ENCODE data around the gene PLCG2. TPM values are rescaled to one million over a fixed set of nuclear protein-coding genes. Genes with fewer than 3 reads are reported as not detected.

The PLCG2 gene
- total and polyA plus RNA-seq, 8 donors = 5.1 to 48.7 (median 9.4) TPM

- Histone ChIP-seq H3K4me1 (peaks cover 0 to 49% of the 10 kb centered on the region in 2 donors), H3K4me3 (no peak overlapping the region), H3K27ac (no peak overlapping the region), H3K9me3 (no peaks in the 10 kb centered on the region), H3K27me3 (no peaks in the 10 kb centered on the region), H3K36me3 (no peaks in the 10 kb centered on the region)
- no peak for ATAC-seq
- DNase-seq = no peak
- intact Hi-C loops (cut with DNase I) = no loop called here
- TF ChIP-seq CTCF (IDR thresholded peaks at IDR 0.05) = no peak
Observed at GRCh38 chr16:81826523-81826922, 47.4 kb downstream of the PLCG2 start.

- H3K27ac ChIP-seq = peak overlapping the region in 1 of 2 donors; percentile 80
- intact Hi-C loops (cut with DNase I) = no loop called here
Observed at GRCh38 chr16:81830845-81831540, 51.9 kb downstream of the PLCG2 start.

GRCh38 chr16:81831722-81832126 is 52.6 kb downstream of the PLCG2 start:
- peak; percentile 85 for ATAC-seq
- Histone ChIP-seq H3K4me3 (no peak overlapping the region), H3K27ac (peak overlapping the region in 1 of 2 donors; percentile 80), H3K27me3 (no peaks in the 10 kb centered on the region), H3K4me1 (peaks cover 0 to 48% of the 10 kb centered on the region in 2 donors), H3K36me3 (no peaks in the 10 kb centered on the region), H3K9me3 (no peaks in the 10 kb centered on the region)
- peak in 1 of 2 donors; percentile 52 for TF ChIP-seq CTCF (IDR thresholded peaks at IDR 0.05)
- peak in 3 of 4 donors; percentile 13 to 90 (median 89) for DNase-seq
- intact Hi-C loops (cut with DNase I) = no loop called here

More at GRCh38 chr16:81830845-81831540, 51.9 kb downstream of the PLCG2 start:
- ATAC-seq (no peak), DNase-seq (no peak)
- no peak for TF ChIP-seq CTCF (IDR thresholded peaks at IDR 0.05)
- Histone ChIP-seq H3K9me3 (no peaks in the 10 kb centered on the region), H3K36me3 (no peaks in the 10 kb centered on the region), H3K27me3 (no peaks in the 10 kb centered on the region), H3K4me3 (no peak overlapping the region), H3K4me1 (peaks cover 0 to 48% of the 10 kb centered on the region in 2 donors)

- Histone ChIP-seq H3K4me3 (no peak overlapping the region), H3K36me3 (no peaks in the 10 kb centered on the region), H3K27me3 (no peaks in the 10 kb centered on the region), H3K4me1 (peaks cover 0 to 50% of the 10 kb centered on the region in 2 donors), H3K27ac (peak overlapping the region in 1 of 2 donors; percentile 80), H3K9me3 (no peaks in the 10 kb centered on the region)
- TF ChIP-seq CTCF (IDR thresholded peaks at IDR 0.05) = no peak
- DNase-seq (no peak), ATAC-seq (no peak)
- intact Hi-C loops (cut with DNase I) = no loop called here
Observed at GRCh38 chr16:81832801-81833547, 53.9 kb downstream of the PLCG2 start.

GRCh38 chr16:81833751-81834150 is 54.7 kb downstream of the PLCG2 start:
- H3K4me3 ChIP-seq = no peak overlapping the region
- no peaks in the 10 kb centered on the region for H3K36me3 ChIP-seq
- no peak for DNase-seq
- H3K27ac ChIP-seq = no peak overlapping the region
- H3K4me1 ChIP-seq = peaks cover 0 to 52% of the 10 kb centered on the region in 2 donors
- ATAC-seq = no peak
- TF ChIP-seq CTCF (IDR thresholded peaks at IDR 0.05) = no peak
- H3K9me3 ChIP-seq = no peaks in the 10 kb centered on the region
- intact Hi-C loops (cut with DNase I) = no loop called here
- H3K27me3 ChIP-seq = no peaks in the 10 kb centered on the region

Measured in left lung (tissue), 10 donors.